ENCODE measurements around the gene TNS3. TPM values are rescaled to one million over a fixed set of nuclear protein-coding genes. Genes with fewer than 3 reads are reported as not detected.
"Not testable (repeated sequence)": the region's sequence is repeated elsewhere in the genome, so short reads cannot be mapped to it uniquely, and the experiment has no call there.

TNS3 gene
- polyA plus RNA-seq, 1 donor from 2014 or later = 12.5 TPM

- Mint-ChIP-seq H3K4me1 (peaks cover 10 to 23% (median 15%) of the 10 kb centered on the region in 3 donors), H3K9me3 (no peaks in the 10 kb centered on the region), H3K27me3 (peaks cover 1% of the 10 kb centered on the region), H3K4me3 (no peak overlapping the region), H3K36me3 (no peaks in the 10 kb centered on the region), H3K27ac (no peak overlapping the region)
Measured at GRCh38 chr7:47474937-47475879, 106.7 kb downstream of the TNS3 start.

DNA sequence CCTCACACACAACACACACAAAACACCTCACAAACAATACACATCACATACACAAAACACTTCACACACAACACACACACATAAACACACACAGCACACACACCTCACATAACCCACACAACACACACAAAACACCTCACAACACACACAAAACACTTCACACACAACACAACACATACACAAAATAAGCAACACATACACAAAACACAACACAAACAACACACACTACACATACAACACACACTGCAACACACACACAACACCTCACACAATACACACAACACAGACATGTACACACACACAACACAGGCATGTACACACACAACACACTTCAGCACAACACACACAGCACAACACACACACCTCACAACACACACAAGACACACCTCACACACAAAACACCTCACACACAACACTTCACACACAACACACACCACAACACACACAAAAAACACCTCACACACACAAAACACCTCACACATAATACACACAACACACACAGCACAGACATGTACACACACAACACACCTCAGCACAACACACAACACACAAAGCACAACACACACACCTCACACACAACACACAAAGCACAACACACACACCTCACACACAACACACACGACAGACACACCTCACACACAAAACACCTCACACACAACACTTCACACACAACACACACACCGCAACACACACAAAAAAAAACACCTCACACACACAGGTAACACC lies 107.5 kb downstream of the TNS3 start:
- peaks cover 1% of the 10 kb centered on the region for H3K27me3 Mint-ChIP-seq
- H3K27ac Mint-ChIP-seq = no peak overlapping the region
- no peaks in the 10 kb centered on the region for H3K9me3 Mint-ChIP-seq

DNA sequence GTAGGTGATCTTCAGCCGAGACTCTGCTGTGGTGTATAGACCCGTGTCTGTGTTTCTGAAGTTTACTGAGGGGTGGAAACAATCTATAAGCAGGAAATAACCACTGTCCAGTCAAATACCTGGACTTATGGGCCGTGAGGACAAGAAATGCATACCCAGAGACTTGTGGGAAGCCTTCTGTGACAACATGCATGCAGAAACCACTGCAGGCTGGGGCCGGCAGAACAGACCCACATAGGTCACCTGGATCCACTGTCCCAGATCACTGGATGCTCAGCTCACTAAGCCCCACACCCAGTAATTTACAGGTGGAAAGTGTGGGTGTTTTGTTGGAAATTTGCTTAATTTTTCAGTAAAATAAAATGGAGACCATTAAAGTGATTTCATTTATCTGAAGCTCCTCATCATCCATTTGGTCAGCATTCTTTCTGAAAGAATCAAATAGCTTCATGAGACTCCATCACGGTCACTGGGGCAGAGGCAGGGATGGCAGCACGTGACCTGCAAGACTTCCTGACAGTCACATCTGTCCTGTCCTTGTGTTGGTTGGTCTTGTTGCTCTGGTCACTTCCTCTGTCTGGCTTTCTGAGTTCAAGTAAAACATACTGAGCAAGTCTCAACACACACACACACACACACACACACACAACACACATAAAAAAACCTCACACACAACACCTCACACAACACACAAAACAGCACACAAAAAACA lies 108.3 kb downstream of the TNS3 start:
- H3K4me3 Mint-ChIP-seq = no peak overlapping the region
- H3K36me3 Mint-ChIP-seq = no peaks in the 10 kb centered on the region
- H3K27me3 Mint-ChIP-seq = peaks cover 1% of the 10 kb centered on the region
- H3K27ac Mint-ChIP-seq = no peak overlapping the region
- no peaks in the 10 kb centered on the region for H3K9me3 Mint-ChIP-seq
- peaks cover 6 to 14% (median 10%) of the 10 kb centered on the region in 3 donors for H3K4me1 Mint-ChIP-seq

More for the DNA sequence above, 107.5 kb downstream of the TNS3 start:
- Mint-ChIP-seq H3K36me3 (no peaks in the 10 kb centered on the region), H3K4me3 (no peak overlapping the region), H3K4me1 (peaks cover 6 to 16% (median 12%) of the 10 kb centered on the region in 3 donors)

DNA sequence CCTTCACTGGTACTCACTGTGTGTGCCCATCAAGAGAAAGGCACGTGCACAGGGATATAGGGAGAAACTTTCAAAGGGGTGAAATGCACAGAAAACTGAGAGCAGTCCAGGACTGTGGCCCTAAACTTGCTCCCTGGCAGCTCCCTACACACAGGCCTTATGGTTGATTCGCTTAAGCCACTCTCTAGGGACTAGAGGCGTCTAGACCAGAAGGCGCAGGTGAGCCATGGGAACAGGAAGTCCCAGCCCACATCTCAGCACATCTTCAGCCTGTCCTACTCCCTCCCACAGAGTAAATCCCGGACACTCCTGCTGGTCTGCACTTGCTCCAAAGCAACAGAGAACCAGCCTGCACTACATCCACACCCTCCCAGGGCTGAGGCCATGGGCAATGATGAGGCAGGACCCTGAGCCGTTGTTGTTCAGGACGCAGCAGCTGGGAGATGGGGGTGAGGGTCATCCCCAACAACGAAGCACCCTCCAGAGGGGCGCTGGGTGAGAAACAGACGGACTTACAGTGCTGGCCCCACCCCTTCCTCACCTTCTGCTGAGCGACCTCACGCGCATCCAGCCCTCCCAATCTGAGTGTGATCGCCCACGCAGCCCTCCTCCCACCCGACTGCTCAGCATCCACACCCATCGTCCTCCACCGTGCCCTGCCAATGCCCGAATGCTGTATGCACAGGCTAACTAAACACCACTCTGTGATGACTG lies 109.3 kb downstream of the TNS3 start:
- no peaks in the 10 kb centered on the region for H3K9me3 Mint-ChIP-seq
- H3K4me3 Mint-ChIP-seq = peak overlapping the region in 1 of 4 donors; percentile 63
- peaks cover 1% of the 10 kb centered on the region for H3K27me3 Mint-ChIP-seq
- no peaks in the 10 kb centered on the region for H3K36me3 Mint-ChIP-seq
- H3K27ac Mint-ChIP-seq = peak overlapping the region in 2 of 3 donors; percentile 39 to 58
- peaks cover 6 to 12% (median 10%) of the 10 kb centered on the region in 3 donors for H3K4me1 Mint-ChIP-seq

- Mint-ChIP-seq H3K27me3 (peaks cover 1% of the 10 kb centered on the region), H3K27ac (peak overlapping the region in 1 of 3 donors; percentile 58), H3K36me3 (no peaks in the 10 kb centered on the region), H3K4me1 (peaks cover 6 to 12% (median 10%) of the 10 kb centered on the region in 3 donors), H3K4me3 (no peak overlapping the region), H3K9me3 (no peaks in the 10 kb centered on the region)
Measured at GRCh38 chr7:47471831-47472230, 110.1 kb downstream of the TNS3 start.

GRCh38 chr7:47471358-47471703 lies 110.6 kb downstream of the TNS3 start:
- Mint-ChIP-seq H3K36me3 (no peaks in the 10 kb centered on the region), H3K4me3 (no peak overlapping the region), H3K4me1 (peaks cover 6 to 10% (median 9%) of the 10 kb centered on the region in 3 donors)

DNA sequence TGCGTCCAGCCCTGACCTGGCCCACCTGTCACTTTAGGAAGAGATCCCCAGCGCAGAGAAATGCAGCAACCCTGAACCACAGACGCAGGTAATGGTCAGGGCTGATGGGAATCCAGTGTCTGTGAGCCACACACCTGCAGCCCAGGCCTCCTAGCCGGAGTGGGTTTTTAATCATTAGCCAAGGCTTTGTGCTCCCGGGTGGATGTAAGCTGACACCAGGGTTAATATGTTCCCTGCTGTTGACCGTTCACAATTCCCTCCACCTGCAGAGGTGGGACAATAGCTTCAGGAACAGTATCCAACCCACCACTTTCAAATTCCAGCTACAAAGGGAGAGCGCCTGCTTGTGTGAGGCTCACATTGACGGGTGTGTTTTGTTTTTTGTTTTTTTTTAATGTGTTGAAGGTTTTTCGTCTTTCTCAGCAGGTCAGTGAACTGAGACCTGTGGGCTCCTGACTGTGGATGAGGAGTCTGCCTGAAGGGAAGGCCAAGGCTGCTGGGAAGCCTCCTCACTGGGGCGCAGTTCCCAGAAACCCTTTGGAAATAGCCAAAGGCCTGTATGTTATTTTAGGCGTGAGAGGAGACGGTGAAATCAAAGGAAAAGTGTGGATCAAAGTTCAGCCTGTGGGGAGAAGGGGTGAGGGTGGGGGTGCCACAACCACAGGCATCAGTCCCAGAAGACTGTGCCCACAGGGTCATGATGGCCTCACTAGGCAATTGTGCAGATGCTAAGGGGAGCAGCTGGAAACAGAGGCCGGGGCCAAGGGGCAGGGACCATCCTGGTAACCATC lies 111.1 kb downstream of the TNS3 start:
- peak overlapping the region in 1 of 4 donors; percentile 33 for H3K4me3 Mint-ChIP-seq
- peaks cover 4 to 7% (median 6%) of the 10 kb centered on the region in 3 donors for H3K4me1 Mint-ChIP-seq
- peaks cover 1% of the 10 kb centered on the region for H3K27me3 Mint-ChIP-seq
- no peaks in the 10 kb centered on the region for H3K36me3 Mint-ChIP-seq
- no peaks in the 10 kb centered on the region for H3K9me3 Mint-ChIP-seq
- H3K27ac Mint-ChIP-seq = no peak overlapping the region

More at GRCh38 chr7:47471358-47471703, 110.6 kb downstream of the TNS3 start:
- H3K9me3 Mint-ChIP-seq = no peaks in the 10 kb centered on the region
- H3K27me3 Mint-ChIP-seq = peaks cover 1% of the 10 kb centered on the region
- no peak overlapping the region for H3K27ac Mint-ChIP-seq

DNA sequence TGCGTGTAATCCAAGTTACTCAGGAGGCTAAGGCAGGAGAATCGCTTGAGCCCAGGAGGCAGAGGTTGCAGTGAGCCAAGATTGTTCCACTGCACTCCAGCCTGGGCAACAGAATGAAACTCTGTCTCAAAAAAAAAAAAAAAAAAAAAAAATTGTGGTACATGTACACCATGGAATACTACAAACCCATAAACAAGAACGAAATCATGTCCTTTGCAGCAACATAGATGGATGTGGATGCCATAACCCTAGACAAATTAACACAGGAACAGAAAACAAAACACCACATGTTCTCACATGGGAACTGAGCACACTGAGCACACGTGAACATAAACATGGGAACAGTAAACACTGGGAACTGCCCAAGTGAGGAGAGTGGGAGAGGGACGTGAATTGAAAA lies 112.1 kb downstream of the TNS3 start:
- H3K9me3 Mint-ChIP-seq, H3K36me3 Mint-ChIP-seq, H3K4me3 Mint-ChIP-seq, H3K27me3 Mint-ChIP-seq: not testable (repeated sequence)
- peaks cover 1 to 11% (median 6%) of the 10 kb centered on the region in 3 donors for H3K4me1 Mint-ChIP-seq
- H3K27ac Mint-ChIP-seq = peak overlapping the region in 1 of 3 donors; percentile 35

DNA sequence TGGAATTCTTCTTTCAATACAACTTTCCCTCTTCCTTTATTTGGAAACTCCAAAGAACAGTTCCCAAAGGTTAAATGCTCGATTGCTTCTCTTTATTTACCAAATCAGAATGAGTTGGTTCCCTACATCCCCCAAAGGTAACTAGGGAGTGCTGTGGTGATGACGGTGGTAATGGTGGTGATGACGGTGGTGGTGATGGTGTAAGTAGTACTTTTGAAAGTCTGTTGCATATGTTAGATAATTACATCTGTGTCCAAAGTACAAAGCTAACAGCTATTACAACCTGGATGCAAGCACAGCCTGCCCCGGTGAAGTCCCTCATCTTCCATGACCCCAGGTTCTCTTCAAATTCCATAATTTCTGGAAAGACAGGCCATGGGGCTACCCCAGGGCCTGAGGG lies 115.1 kb downstream of the TNS3 start:
- Mint-ChIP-seq H3K4me3 (no peak overlapping the region), H3K27ac (no peak overlapping the region), H3K36me3 (no peaks in the 10 kb centered on the region), H3K4me1 (peaks cover 6% of the 10 kb centered on the region in 3 donors), H3K27me3 (no peaks in the 10 kb centered on the region), H3K9me3 (no peaks in the 10 kb centered on the region)

GRCh38 chr7:47465191-47465590 lies 116.7 kb downstream of the TNS3 start:
- H3K27me3 Mint-ChIP-seq = no peaks in the 10 kb centered on the region
- H3K4me3 Mint-ChIP-seq = no peak overlapping the region
- no peak overlapping the region for H3K27ac Mint-ChIP-seq
- H3K9me3 Mint-ChIP-seq = no peaks in the 10 kb centered on the region
- H3K4me1 Mint-ChIP-seq = peaks cover 6 to 7% (median 6%) of the 10 kb centered on the region in 3 donors
- H3K36me3 Mint-ChIP-seq = no peaks in the 10 kb centered on the region

GRCh38 chr7:47464266-47464665 lies 117.6 kb downstream of the TNS3 start:
- no peaks in the 10 kb centered on the region for H3K27me3 Mint-ChIP-seq
- peaks cover 6 to 7% (median 6%) of the 10 kb centered on the region in 3 donors for H3K4me1 Mint-ChIP-seq
- H3K27ac Mint-ChIP-seq = peak overlapping the region in 1 of 3 donors; percentile 35
- H3K36me3 Mint-ChIP-seq = no peaks in the 10 kb centered on the region
- H3K4me3 Mint-ChIP-seq = no peak overlapping the region
- H3K9me3 Mint-ChIP-seq = no peaks in the 10 kb centered on the region

DNA sequence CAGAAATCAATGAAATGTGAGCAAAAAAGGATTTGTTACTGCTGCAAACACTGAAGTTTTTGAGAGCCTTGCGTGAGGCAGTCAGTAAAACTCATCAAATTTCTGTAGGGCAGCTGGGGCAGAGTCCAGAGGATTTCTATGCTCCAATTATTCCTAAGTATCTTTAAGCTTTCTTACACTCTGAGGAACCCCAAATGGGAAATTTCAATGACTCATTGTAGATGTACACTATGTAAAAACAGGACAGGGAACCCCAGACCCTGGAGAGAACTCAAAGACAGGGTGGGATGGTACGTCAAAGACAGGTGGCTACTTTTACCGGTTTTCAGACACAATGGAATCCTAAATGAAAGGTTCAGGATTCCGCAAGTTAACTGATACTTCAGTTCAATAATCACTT lies 120.2 kb downstream of the TNS3 start:
- Mint-ChIP-seq H3K36me3 (no peaks in the 10 kb centered on the region), H3K27me3 (no peaks in the 10 kb centered on the region), H3K4me1 (peaks cover 6 to 18% (median 14%) of the 10 kb centered on the region in 3 donors), H3K9me3 (no peaks in the 10 kb centered on the region), H3K4me3 (no peak overlapping the region), H3K27ac (no peak overlapping the region)

- H3K4me3 Mint-ChIP-seq = no peak overlapping the region
- no peaks in the 10 kb centered on the region for H3K27me3 Mint-ChIP-seq
- no peaks in the 10 kb centered on the region for H3K36me3 Mint-ChIP-seq
- H3K9me3 Mint-ChIP-seq = no peaks in the 10 kb centered on the region
- H3K27ac Mint-ChIP-seq = peak overlapping the region in 1 of 3 donors; percentile 50
- peaks cover 6 to 24% (median 14%) of the 10 kb centered on the region in 3 donors for H3K4me1 Mint-ChIP-seq
Measured at GRCh38 chr7:47461161-47461560, 120.8 kb downstream of the TNS3 start.

Data from IgD-negative memory B cell (primary cell).